Brain pericyte (primary cell): ENCODE measurements around the gene ZBTB2.
"Not testable (repeated sequence)": the region's sequence is repeated elsewhere in the genome, so short reads cannot be mapped to it uniquely, and the experiment has no call there.

ENCODE experiments used
- DNase-seq: peaks from one replicate; pipeline ENCODE4 v3.0.0-alpha.2; 2012; ENCODE audit warnings: low read depth, low spot score

The ZBTB2 gene

GRCh38 chr6:151372164-151372563 lies 19.2 kb downstream of the ZBTB2 start:
- no peak for DNase-seq

- no peak for DNase-seq
Observed at GRCh38 chr6:151370509-151371078, 20.8 kb downstream of the ZBTB2 start.

GRCh38 chr6:151365233-151365632 lies 26.1 kb downstream of the ZBTB2 start:
- no peak for DNase-seq

- no peak for DNase-seq
Observed at GRCh38 chr6:151359486-151359885, 31.9 kb downstream of the ZBTB2 start.

GRCh38 chr6:151358475-151358874 lies 32.9 kb downstream of the ZBTB2 start:
- DNase-seq, result no peak

GRCh38 chr6:151357758-151358436 lies 33.5 kb downstream of the ZBTB2 start:
- DNase-seq, result no peak

- DNase-seq, result not testable (repeated sequence)
Observed at GRCh38 chr6:151356983-151357382, 34.4 kb downstream of the ZBTB2 start.

GRCh38 chr6:151353795-151354194 lies 37.6 kb downstream of the ZBTB2 start:
- DNase-seq, result no peak

GRCh38 chr6:151352410-151353396 lies 38.7 kb downstream of the ZBTB2 start:
- no peak for DNase-seq

- no peak for DNase-seq
Observed at GRCh38 chr6:151351731-151352130, 39.6 kb downstream of the ZBTB2 start.

- no peak for DNase-seq
Observed at GRCh38 chr6:151351146-151351700, 40.1 kb downstream of the ZBTB2 start.

GRCh38 chr6:151350442-151351145 lies 40.8 kb downstream of the ZBTB2 start:
- no peak for DNase-seq

- no peak for DNase-seq
Observed at GRCh38 chr6:151349651-151350270, 41.6 kb downstream of the ZBTB2 start.

GRCh38 chr6:151342750-151343149 lies 48.6 kb downstream of the ZBTB2 start:
- not testable (repeated sequence) for DNase-seq

GRCh38 chr6:151341476-151342195 lies 49.7 kb downstream of the ZBTB2 start:
- DNase-seq, result no peak

- no peak for DNase-seq
Observed at GRCh38 chr6:151340219-151340978, 51.0 kb downstream of the ZBTB2 start.

GRCh38 chr6:151339369-151339768 lies 52.0 kb downstream of the ZBTB2 start:
- no peak for DNase-seq

- no peak for DNase-seq
Observed at GRCh38 chr6:151338651-151339200, 52.6 kb downstream of the ZBTB2 start.

- DNase-seq, result no peak
Observed at GRCh38 chr6:151335930-151336329, 55.4 kb downstream of the ZBTB2 start.
